ENCODE measurements around the gene LTA. TPM values are rescaled to one million over a fixed set of nuclear protein-coding genes. Genes with fewer than 3 reads are reported as not detected.

LTA gene
- total and polyA plus RNA-seq, 12 donors = 0.06 to 0.86 (median 0.29) TPM; not detected in 8

- DNase-seq (no peak), ATAC-seq (no peak)
- WGBS, 2 donors = 64 to 72% methylated on average over 7 of the region's 7 CpGs
- no peaks in the 10 kb centered on the region for H3K27me3 ChIP-seq
- peaks cover 0 to 13% (median 5%) of the 10 kb centered on the region in 9 donors for H3K4me1 ChIP-seq
- H3K9me3 ChIP-seq = no peaks in the 10 kb centered on the region
- H3K4me3 ChIP-seq = peak overlapping the region in 6 of 10 donors; percentile 19 to 49 (median 28)
- H3K36me3 ChIP-seq = no peaks in the 10 kb centered on the region
- no peak for TF ChIP-seq CTCF (IDR thresholded peaks at IDR 0.05)
- intact Hi-C loops (cut with DNase I) = loop anchor here in 2 of 10 donors (5.0 kb wide), 1 partner anchor 68 kb away; the partner anchor contains the start of genes ATP6V1G2 (in 2 of the 2) and NFKBIL1 (in 2 of the 2)
- H3K27ac ChIP-seq = peak overlapping the region in 5 of 10 donors; percentile 26 to 86 (median 37)
These were observed 43.7 kb downstream of the LTA start for GRCh38 chr6:31615748-31616147.

DNA sequence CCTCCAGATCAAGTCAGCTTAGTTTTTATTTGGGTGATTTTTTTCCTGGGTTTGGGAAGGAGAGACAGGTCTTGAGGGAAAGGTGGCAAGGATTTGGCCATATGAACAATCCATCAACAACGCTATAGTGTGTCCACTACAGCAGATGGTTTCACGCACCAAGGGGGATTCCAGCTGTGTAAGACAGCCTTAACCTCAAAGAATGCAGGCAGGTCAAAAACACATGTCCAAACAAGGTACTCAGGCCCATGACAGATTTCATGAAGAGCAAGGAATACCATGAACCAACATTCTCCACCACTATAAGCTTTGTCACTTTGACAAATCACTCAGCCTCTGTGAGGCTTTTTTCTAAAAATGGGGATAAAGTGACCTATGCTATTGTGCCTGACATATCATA, 44.9 kb downstream of the LTA start:
- Histone ChIP-seq H3K27me3 (no peaks in the 10 kb centered on the region), H3K4me3 (no peak overlapping the region), H3K27ac (no peak overlapping the region), H3K9me3 (no peaks in the 10 kb centered on the region), H3K4me1 (peaks cover 0 to 21% (median 13%) of the 10 kb centered on the region in 9 donors), H3K36me3 (no peaks in the 10 kb centered on the region)
- TF ChIP-seq CTCF (IDR thresholded peaks at IDR 0.05) = no peak
- intact Hi-C loops (cut with DNase I) = loop anchor here in 2 of 10 donors (5.0 kb wide), 1 partner anchor 70 kb away; the partner anchor contains the start of genes ATP6V1G2 (in 2 of the 2) and NFKBIL1 (in 2 of the 2)
- WGBS, 2 donors = 93% methylated on average over 2 of the region's 2 CpGs
- DNase-seq = no peak
- no peak for ATAC-seq

GRCh38 chr6:31619805-31620585, 47.9 kb downstream of the LTA start:
- intact Hi-C loops (cut with DNase I) = loop anchor here in 4 of 10 donors (1.0 to 5.0 kb wide), 4 partner anchors 32 to 277 kb away; partner anchors contain the start of genes ATP6V1G2 (in 2 of the 4), BAG6 (in 2 of the 4), NFKBIL1 (in 2 of the 4) and EHMT2 (in 1 of the 4)
- H3K27me3 ChIP-seq = no peaks in the 10 kb centered on the region
- H3K9me3 ChIP-seq = no peaks in the 10 kb centered on the region
- TF ChIP-seq CTCF (IDR thresholded peaks at IDR 0.05) = no peak
- peaks cover 0 to 24% (median 21%) of the 10 kb centered on the region in 9 donors for H3K4me1 ChIP-seq
- peak overlapping the region; percentile 68 to 99 (median 80) for H3K4me3 ChIP-seq
- ATAC-seq (peak; percentile 93 to 97 (median 96)), DNase-seq (peak; percentile 97 to 98)
- H3K27ac ChIP-seq = peak overlapping the region; percentile 89 to 99 (median 96)
- WGBS, 2 donors = 0% methylated on average over 50 of the region's 50 CpGs
- peaks cover 0 to 28% (median 17%) of the 10 kb centered on the region in 9 donors for H3K36me3 ChIP-seq

- Histone ChIP-seq H3K9me3 (no peaks in the 10 kb centered on the region), H3K4me3 (peak within 1 kb of the TSS; percentile 68 to 99 (median 80)), H3K36me3 (peaks cover 0 to 36% (median 25%) of the 10 kb centered on the region in 9 donors), H3K4me1 (peaks cover 0 to 24% (median 21%) of the 10 kb centered on the region in 9 donors), H3K27ac (peak within 1 kb of the TSS; percentile 89 to 99 (median 96)), H3K27me3 (no peaks in the 10 kb centered on the region)
- DNase-seq = peak; percentile 81 to 92
- intact Hi-C loops (cut with DNase I) = loop anchor here in 2 of 10 donors (1.0 to 5.0 kb wide), 3 partner anchors 32 to 277 kb away; partner anchors contain the start of genes BAG6 (in 2 of the 2) and EHMT2 (in 1 of the 2)
- ATAC-seq = peak; percentile 20 to 94 (median 44)
- WGBS, 2 donors = 1% methylated on average over 37 to 66 of the region's 67 CpGs
- TF ChIP-seq CTCF (IDR thresholded peaks at IDR 0.05) = no peak
These were observed 48.7 kb downstream of the LTA start, which contains the start of gene PRRC2A for GRCh38 chr6:31620586-31621319. Gene PRRC2A (plus strand): TSS chr6:31620715. CDS start chr6:31622790, 2,075 bp downstream.
